Activated CD4-positive, alpha-beta memory T cell treated with anti-CD3 and anti-CD28 coated beads for 36 hours (primary cell): ENCODE measurements around the gene CRELD1. TPM values are rescaled to one million over a fixed set of nuclear protein-coding genes. Genes with fewer than 3 reads are reported as not detected.

Source experiments
- CTCF ChIA-PET: fragments of 350-600 bp; sonication (Branson Sonifier 250); formaldehyde crosslinking; loops from one replicate; lab custom pipeline; 2021; ENCODE audit warnings: antibody characterized with exemption, inconsistent platforms; lab: Charles Lee
- POLR2A ChIA-PET: fragments of 350-600 bp; sonication (Branson Sonifier 250); formaldehyde crosslinking; loops from one replicate; lab custom pipeline; 2021; ENCODE audit warnings: antibody characterized with exemption; lab: Charles Lee
- DNase-seq: peaks from one replicate; pipeline ENCODE4 v3.0.0-alpha.2; 2020
- H3K27ac Mint-ChIP-seq: one replicate; pipeline ENCODE4 v1.8.0; 2021; ENCODE audit warnings: mixed read lengths
- H3K27me3 Mint-ChIP-seq: one replicate; pipeline ENCODE4 v1.8.0; 2021; ENCODE audit warnings: mixed read lengths
- H3K36me3 Mint-ChIP-seq: one replicate; pipeline ENCODE4 v1.8.0; 2021; ENCODE audit warnings: mixed read lengths
- H3K4me1 Mint-ChIP-seq: one replicate; pipeline ENCODE4 v1.8.0; 2021; ENCODE audit warnings: low read depth, mixed read lengths
- H3K4me3 Mint-ChIP-seq: one replicate; pipeline ENCODE4 v1.8.0; 2021; ENCODE audit warnings: mild to moderate bottlenecking, mixed read lengths
- H3K9me3 Mint-ChIP-seq: one replicate; pipeline ENCODE4 v1.8.0; 2021; ENCODE audit warnings: mixed read lengths
- intact Hi-C: fragments of 100-400 bp; cut with micrococcal nuclease; formaldehyde crosslinking; loops from one replicate; pipeline ENCODE4 v1.15.1; 2023
- total RNA-seq, 2 experiments: library from RNA; stranded (reverse); gene quantifications; one replicate each; pipeline ENCODE4 v1.2.3, GENCODE V29; 2021

Gene CRELD1
- total RNA-seq, 2 experiments from 2014 or later: 14.1 to 16.1 TPM

DNA sequence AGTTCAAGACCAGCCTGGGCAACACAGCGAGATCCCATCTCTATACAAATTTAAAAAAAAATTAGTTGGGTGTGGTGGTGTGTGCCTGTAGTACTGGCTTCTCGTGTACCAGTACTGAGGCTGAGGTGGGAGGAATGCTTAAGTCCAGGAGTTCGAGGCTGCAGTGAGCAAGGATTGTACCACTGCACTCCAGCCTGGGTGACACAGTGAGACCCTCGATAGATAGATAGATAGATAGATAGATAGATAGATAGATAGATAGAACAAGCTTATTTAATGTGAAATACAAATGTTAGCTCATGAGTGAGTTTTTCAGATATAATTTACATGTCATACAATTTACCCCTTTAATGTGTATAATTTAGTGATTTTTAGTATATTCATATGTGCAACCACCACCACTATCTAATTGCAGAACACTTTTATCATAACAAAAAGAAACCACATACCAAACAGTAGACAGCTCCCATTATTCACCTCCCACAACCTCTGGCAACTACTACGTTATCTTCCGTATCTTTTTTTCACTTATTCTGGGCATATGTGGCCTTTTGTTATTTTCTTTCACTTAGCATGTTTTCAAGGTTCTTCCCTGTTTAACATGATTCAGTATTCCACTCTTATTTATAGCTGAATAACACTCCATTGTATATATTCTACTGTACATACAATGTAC is 31.7 kb downstream of the CRELD1 start:
- CTCF ChIA-PET: interaction anchor here (1.5 to 2.1 kb wide), 2 partner anchors 17 to 19 kb away, joined by 7 read pairs; no protein-coding TSS in a partner anchor
- POLR2A ChIA-PET: interaction anchor here (0.6 to 0.7 kb wide), 2 partner anchors 125 to 588 kb away, joined by 3 read pairs; no protein-coding TSS in a partner anchor
- intact Hi-C loops: no loop called here
- no peak for DNase-seq
- H3K9me3 Mint-ChIP-seq: no peaks in the 10 kb centered on the region
- no peak overlapping the region for H3K4me3 Mint-ChIP-seq
- no peak overlapping the region for H3K27ac Mint-ChIP-seq
- H3K27me3 Mint-ChIP-seq: no peaks in the 10 kb centered on the region
- peaks cover 28% of the 10 kb centered on the region for H3K36me3 Mint-ChIP-seq
- H3K4me1 Mint-ChIP-seq: no peaks in the 10 kb centered on the region

DNA sequence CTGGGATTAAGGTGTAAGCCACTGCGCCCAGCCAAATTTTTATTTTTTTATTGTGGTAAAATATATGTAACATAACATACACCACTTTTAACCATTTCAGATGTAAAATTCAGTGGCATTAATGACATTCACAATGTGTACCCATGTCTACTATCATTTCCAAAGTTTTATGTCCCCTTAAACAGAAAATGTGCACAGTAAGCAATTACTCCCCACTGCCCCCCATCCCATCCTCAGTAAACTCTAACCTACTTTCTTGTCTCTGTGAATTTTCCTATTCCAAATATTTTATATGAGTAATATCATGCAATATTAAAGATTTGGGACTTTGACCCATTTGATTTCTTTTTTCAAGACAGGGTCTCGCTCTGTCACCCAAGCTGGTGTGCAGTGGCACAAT is 33.2 kb downstream of the CRELD1 start:
- Mint-ChIP-seq H3K9me3 (no peaks in the 10 kb centered on the region), H3K4me1 (no peaks in the 10 kb centered on the region)
- POLR2A ChIA-PET: interaction anchor here (0.6 kb wide), 1 partner anchor 86 kb away, joined by 6 read pairs; no protein-coding TSS in a partner anchor

GRCh38 chr3:9969632-9970019 is 36.0 kb downstream of the CRELD1 start:
- ChIA-PET POLR2A (no interaction called here), CTCF (no interaction called here)
- H3K36me3 Mint-ChIP-seq: peaks cover 42% of the 10 kb centered on the region
- no peak overlapping the region for H3K27ac Mint-ChIP-seq
- H3K4me1 Mint-ChIP-seq: no peaks in the 10 kb centered on the region
- H3K9me3 Mint-ChIP-seq: no peaks in the 10 kb centered on the region
- no peak overlapping the region for H3K4me3 Mint-ChIP-seq
- no peaks in the 10 kb centered on the region for H3K27me3 Mint-ChIP-seq
- intact Hi-C loops: no loop called here
- DNase-seq: no peak

More for the DNA sequence above, 33.2 kb downstream of the CRELD1 start:
- intact Hi-C loops: no loop called here
- no peak overlapping the region for H3K4me3 Mint-ChIP-seq
- no peak overlapping the region for H3K27ac Mint-ChIP-seq
- no peaks in the 10 kb centered on the region for H3K27me3 Mint-ChIP-seq
- no peak for DNase-seq
- H3K36me3 Mint-ChIP-seq: peaks cover 39% of the 10 kb centered on the region
- CTCF ChIA-PET: interaction anchor here (0.8 to 1.5 kb wide), 2 partner anchors 21 to 1773 kb away, joined by 3 to 4 read pairs; no protein-coding TSS in a partner anchor

DNA sequence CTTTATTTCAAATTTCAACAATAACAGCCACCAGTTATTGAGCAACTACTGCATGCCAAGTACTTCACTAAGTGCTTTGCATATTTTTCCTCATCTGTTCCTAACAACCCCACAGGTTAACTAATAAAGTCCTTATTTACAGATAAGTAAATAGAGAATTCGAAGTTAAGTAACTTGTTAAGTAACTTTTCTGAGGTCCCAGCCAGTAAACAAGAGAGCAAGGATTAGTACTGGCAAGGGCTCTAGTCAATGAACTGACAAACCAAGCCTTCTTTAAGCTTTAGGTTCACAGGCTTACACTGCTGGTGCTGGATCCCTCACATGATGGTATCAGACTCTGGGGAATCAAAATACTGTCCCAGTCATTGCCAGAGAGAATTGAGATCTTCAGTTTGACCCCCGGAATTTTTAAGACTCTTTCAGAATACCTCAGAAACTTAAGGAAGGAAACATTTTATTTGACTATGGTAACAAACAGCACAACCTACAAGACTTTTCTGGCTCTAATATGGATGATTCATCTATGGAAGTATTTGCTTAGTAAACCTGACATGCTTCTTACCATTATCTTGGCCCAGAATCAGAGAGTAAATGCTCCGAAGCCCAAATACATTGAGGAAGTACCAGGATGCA is 36.5 kb downstream of the CRELD1 start:
- no peaks in the 10 kb centered on the region for H3K4me1 Mint-ChIP-seq
- H3K27me3 Mint-ChIP-seq: no peaks in the 10 kb centered on the region
- peaks cover 43% of the 10 kb centered on the region for H3K36me3 Mint-ChIP-seq
- no peaks in the 10 kb centered on the region for H3K9me3 Mint-ChIP-seq
- no peak overlapping the region for H3K27ac Mint-ChIP-seq
- ChIA-PET POLR2A (no interaction called here), CTCF (no interaction called here)
- intact Hi-C loops: no loop called here
- H3K4me3 Mint-ChIP-seq: no peak overlapping the region
- no peak for DNase-seq

DNA sequence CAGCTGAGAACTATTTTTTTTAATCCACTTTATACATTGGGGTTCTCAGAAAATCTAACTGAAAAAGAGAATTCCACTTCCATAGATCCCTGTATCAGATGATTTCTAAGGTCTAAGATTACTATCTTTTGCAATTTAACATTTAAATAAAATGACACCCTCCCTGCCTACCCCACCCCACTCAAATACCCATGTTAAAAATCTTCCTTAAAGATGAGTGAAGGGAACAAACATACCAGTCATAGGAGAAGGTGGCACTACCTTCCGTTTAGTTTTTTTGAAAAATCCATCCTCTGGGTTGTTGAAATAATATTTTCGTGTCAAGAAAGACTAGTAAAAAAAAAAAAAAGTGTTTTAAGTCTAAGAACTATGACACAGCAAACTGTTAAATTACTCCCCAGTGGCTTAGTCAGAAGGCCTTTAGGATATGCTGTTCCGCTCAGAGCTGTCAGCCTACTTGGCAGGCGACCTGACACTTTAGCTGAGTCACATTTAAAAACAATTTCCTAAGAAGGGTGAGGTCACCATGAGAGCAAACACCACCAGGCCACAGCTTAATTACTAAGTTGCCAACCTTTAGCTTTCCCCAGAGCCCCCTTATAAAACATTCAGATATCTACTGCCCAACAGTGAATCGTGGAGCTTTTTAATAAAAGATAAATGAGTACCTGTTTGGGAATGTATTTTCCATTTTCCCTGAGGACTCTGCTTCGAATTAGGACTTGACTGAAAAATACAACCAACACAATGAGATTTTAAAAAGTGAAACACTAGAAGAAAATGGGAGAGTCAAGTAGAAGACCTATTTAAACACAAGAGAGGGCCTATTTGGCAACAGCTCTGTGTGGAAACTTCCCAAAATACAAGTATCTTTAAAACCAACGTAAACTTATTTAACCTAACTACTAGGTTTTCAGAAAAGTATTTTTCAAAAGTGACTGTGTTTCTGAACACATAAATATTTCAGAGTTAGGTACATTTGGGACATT is 43.4 kb downstream of the CRELD1 start:
- H3K4me1 Mint-ChIP-seq: peaks cover 26% of the 10 kb centered on the region
- intact Hi-C loops: loop anchor here (1.0 to 2.0 kb wide), 2 partner anchors 9 to 50 kb away; partner anchors contain the start of genes EMC3 and FANCD2
- no peaks in the 10 kb centered on the region for H3K9me3 Mint-ChIP-seq
- H3K27me3 Mint-ChIP-seq: no peaks in the 10 kb centered on the region
- H3K4me3 Mint-ChIP-seq: no peak overlapping the region
- peaks cover 30% of the 10 kb centered on the region for H3K36me3 Mint-ChIP-seq
- peak; percentile 69 for DNase-seq
- CTCF ChIA-PET: interaction anchor here (0.6 to 3.0 kb wide), 4 partner anchors 10 to 195 kb away, joined by 3 to 10 read pairs (median 6); partner anchors contain the start of genes CRELD1 and EMC3
- POLR2A ChIA-PET: interaction anchor here (0.7 to 2.5 kb wide), 6 partner anchors 10 to 253 kb away, joined by 3 to 17 read pairs (median 4); partner anchors contain the start of genes CRELD1, EMC3 and PRRT3
- H3K27ac Mint-ChIP-seq: peak overlapping the region; percentile 64

DNA sequence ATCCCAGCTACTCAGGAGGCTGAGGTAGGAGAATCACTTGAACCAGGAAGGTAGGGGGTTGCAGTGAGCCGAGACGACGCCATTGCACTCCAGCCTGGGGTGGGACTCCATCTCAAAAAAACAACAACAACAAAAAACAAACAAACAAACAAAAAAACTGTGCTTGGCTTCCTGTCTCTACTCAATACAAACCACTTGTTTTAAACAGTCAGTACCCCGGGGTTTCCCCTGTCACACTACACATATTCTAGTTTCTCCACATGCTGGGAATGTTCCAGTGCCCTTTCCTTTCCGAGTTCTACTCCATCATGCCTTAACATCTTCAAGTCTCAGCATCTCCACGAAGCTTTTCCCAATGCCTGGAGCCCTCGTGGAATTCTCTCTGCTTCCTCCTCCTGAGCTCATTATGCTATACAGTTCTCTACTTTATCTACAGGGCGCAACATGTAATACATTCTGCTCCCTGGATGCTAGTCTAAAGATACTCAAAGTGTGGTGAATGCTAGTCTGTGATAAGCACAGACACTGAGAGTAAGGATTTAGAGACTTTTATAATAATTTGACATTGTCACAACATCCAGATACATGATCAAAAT is 45.2 kb downstream of the CRELD1 start:
- CTCF ChIA-PET: no interaction called here
- DNase-seq: no peak
- H3K4me1 Mint-ChIP-seq: peaks cover 33% of the 10 kb centered on the region
- POLR2A ChIA-PET: no interaction called here
- H3K27me3 Mint-ChIP-seq: no peaks in the 10 kb centered on the region
- peaks cover 24% of the 10 kb centered on the region for H3K36me3 Mint-ChIP-seq
- intact Hi-C loops: no loop called here
- no peak overlapping the region for H3K4me3 Mint-ChIP-seq
- no peaks in the 10 kb centered on the region for H3K9me3 Mint-ChIP-seq
- peak overlapping the region; percentile 44 for H3K27ac Mint-ChIP-seq

GRCh38 chr3:9980251-9980650 is 46.6 kb downstream of the CRELD1 start:
- Mint-ChIP-seq H3K36me3 (peaks cover 18% of the 10 kb centered on the region), H3K9me3 (no peaks in the 10 kb centered on the region), H3K4me3 (no peak overlapping the region), H3K27me3 (no peaks in the 10 kb centered on the region), H3K27ac (no peak overlapping the region), H3K4me1 (peaks cover 37% of the 10 kb centered on the region)
- ChIA-PET POLR2A (no interaction called here), CTCF (interaction anchor here (0.6 kb wide), 1 partner anchor 102 kb away, joined by 3 read pairs; no protein-coding TSS in a partner anchor)
- DNase-seq: no peak
- intact Hi-C loops: loop anchor here (10.0 kb wide), 1 partner anchor 245 kb away; no protein-coding TSS in a partner anchor

DNA sequence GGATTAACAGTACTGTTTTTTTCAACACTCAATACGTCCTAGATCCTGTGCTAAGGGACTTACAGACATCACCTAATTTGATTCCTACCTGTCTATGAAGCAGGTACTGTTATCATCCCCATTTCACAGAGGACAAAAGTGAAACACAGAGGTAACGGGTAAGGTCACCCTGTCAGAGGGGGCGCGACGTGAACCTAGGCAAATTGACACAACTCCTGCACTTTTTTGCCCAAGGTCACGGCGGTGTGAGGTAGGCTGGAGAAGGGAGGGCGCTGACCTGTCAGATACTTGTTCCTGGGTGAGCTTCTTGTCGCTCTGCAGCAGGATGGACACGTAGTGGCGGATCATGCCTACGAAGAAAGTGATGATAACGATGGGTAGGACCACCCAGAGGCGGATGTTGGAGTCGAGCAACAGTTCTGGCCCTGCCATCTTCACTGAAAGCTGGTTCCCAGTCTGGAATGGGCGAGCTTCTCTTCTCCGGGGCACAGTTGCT is 52.6 kb downstream of the CRELD1 start:
- Mint-ChIP-seq H3K4me3 (peak overlapping the region; percentile 89), H3K27me3 (no peaks in the 10 kb centered on the region), H3K36me3 (peaks cover 20% of the 10 kb centered on the region), H3K9me3 (no peaks in the 10 kb centered on the region), H3K27ac (peak overlapping the region; percentile 98), H3K4me1 (peaks cover 31% of the 10 kb centered on the region)
- ChIA-PET CTCF (interaction anchor here (2.2 to 2.5 kb wide), 2 partner anchors 9 to 53 kb away, joined by 9 to 21 read pairs; partner anchors contain the start of gene CRELD1), POLR2A (interaction anchor here (1.8 to 2.4 kb wide), 3 partner anchors 10 to 95 kb away, joined by 7 to 17 read pairs (median 8); partner anchors contain the start of gene JAGN1)
- no peak for DNase-seq
- intact Hi-C loops: loop anchor here (1.0 to 10.0 kb wide), 6 partner anchors 9 to 589 kb away; partner anchors contain the start of genes JAGN1, SEC13 and SETD5

DNA sequence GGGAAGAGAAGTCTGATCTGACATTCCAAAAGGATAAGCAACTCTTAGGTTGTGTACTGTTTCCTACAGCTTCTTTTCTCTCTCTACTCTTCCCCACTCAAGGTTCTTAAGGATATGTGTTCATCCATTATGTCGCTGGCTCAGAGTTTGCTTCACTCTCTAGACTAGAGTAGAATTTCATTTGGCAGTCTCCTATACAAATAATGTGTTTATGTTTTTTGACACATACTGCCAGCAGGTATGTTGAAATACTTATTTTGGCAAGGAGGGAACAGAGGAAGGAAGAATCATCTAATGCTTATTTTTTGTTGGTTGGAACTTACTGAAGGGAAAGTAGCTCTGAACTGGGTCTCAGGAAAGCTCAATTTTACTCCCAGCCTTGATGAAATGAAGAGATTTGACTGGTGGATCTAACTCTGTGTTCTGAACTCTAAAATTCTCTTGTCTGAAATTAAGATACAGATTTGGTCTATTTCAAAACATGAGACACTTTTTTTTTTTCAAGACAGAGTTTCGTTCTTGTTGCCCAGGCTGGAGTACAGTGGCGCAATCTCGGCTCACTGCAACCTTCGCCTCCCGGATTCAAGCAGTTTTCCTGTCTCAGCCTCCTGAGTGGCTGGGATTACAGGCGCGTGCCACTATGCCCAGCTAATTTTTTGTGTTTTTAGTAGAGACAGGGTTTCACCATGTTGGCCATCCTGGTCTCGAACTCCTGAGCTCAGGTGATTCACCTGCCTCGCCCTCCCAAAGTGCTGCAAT is 60.6 kb downstream of the CRELD1 start:
- DNase-seq: no peak
- H3K27me3 Mint-ChIP-seq: no peaks in the 10 kb centered on the region
- no peak overlapping the region for H3K27ac Mint-ChIP-seq
- CTCF ChIA-PET: interaction anchor here (0.7 kb wide), 2 partner anchors 10 to 62 kb away, joined by 3 to 5 read pairs; no protein-coding TSS in a partner anchor
- no peaks in the 10 kb centered on the region for H3K9me3 Mint-ChIP-seq
- peaks cover 26% of the 10 kb centered on the region for H3K36me3 Mint-ChIP-seq
- no peak overlapping the region for H3K4me3 Mint-ChIP-seq
- POLR2A ChIA-PET: no interaction called here
- no peaks in the 10 kb centered on the region for H3K4me1 Mint-ChIP-seq
- intact Hi-C loops: no loop called here
